ENCODE results near the gene AMER1.

DNA sequence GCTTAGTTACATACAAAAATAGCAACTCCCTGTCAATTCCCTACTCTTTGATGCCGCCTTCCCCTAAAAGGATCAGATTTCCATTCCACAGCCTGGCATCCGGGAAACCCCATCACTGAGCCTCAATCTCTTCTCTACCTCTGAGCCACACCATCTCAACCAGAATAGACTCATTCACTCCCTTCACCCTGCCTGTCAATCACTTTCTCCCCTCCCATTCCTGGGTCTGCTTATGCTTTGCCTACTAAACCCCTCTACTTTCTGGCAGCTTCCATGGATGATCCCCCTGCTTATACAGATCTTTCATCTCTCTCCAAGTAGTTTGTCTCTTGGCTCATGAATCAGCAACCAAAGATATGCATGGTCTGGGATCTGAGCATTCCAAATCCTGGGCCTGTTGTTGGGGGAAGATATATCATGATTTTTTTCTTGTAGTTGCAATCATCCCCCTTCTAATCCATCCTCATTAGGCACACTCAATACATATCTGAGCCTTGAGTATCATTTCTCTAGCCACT, 2.6 kb downstream of the AMER1 start:
- TF ChIP-seq POLR2AphosphoS5 (IDR thresholded peaks at IDR 0.05), result no peak
- TF ChIP-seq, protein P1, sequence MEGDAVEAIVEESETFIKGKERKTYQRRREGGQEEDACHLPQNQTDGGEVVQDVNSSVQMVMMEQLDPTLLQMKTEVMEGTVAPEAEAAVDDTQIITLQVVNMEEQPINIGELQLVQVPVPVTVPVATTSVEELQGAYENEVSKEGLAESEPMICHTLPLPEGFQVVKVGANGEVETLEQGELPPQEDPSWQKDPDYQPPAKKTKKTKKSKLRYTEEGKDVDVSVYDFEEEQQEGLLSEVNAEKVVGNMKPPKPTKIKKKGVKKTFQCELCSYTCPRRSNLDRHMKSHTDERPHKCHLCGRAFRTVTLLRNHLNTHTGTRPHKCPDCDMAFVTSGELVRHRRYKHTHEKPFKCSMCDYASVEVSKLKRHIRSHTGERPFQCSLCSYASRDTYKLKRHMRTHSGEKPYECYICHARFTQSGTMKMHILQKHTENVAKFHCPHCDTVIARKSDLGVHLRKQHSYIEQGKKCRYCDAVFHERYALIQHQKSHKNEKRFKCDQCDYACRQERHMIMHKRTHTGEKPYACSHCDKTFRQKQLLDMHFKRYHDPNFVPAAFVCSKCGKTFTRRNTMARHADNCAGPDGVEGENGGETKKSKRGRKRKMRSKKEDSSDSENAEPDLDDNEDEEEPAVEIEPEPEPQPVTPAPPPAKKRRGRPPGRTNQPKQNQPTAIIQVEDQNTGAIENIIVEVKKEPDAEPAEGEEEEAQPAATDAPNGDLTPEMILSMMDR (IDR thresholded peaks at IDR 0.05), result no peak
- TF ChIP-seq EP300 (IDR thresholded peaks at IDR 0.05), result no peak

Measured in gastroesophageal sphincter (tissue), 3 donors.